Uterus (tissue), 4 donors: ENCODE data around the gene OTUD4. TPM values are rescaled to one million over a fixed set of nuclear protein-coding genes. Genes with fewer than 3 reads are reported as not detected.
A peak's percentile ranks its signal among the peaks of the same experiment; 100 is the strongest.
"Not testable (repeated sequence)": the region's sequence is repeated elsewhere in the genome, so short reads cannot be mapped to it uniquely, and the experiment has no call there.

Experiments
- DNase-seq, 2 donors: peaks; one replicate each; pipeline ENCODE4 v3.0.0-alpha.2; 2019 to 2020
- H3K27ac ChIP-seq, 2 donors: fragments of 200-600 bp; sonication (generic); 1 replicate in 1 of 2; 2 replicates in 1 of 2; pipeline ENCODE4 v1.5.1; 2016 to 2018
- H3K27me3 ChIP-seq, 2 donors: fragments of 200-600 bp; sonication (generic); one replicate each; pipeline ENCODE4 v1.5.1; 2018 to 2019; ENCODE audit warnings: control low read depth in 1 of 2
- H3K36me3 ChIP-seq, 2 donors: fragments of 200-600 bp; sonication (generic); one replicate each; pipeline ENCODE4 v1.5.1; 2019; ENCODE audit warnings: control low read depth in 1 of 2
- H3K4me1 ChIP-seq, 2 donors: fragments of 200-600 bp; sonication (generic); one replicate each; pipeline ENCODE4 v1.5.1; 2018 to 2019; ENCODE audit warnings: control low read depth in 1 of 2
- H3K4me3 ChIP-seq, 2 donors: fragments of 200-600 bp; sonication (generic); 1 replicate in 1 of 2; 2 replicates in 1 of 2; pipeline ENCODE4 v1.5.1; 2018 to 2019; ENCODE audit warnings: mild to moderate bottlenecking in 1 of 2
- H3K9me3 ChIP-seq, 2 donors: fragments of 200-600 bp; sonication (generic); one replicate each; pipeline ENCODE4 v1.5.1; 2019; ENCODE audit warnings: control low read depth in 1 of 2
- CTCF ChIP-seq, 4 experiments: fragments of 200-600 bp in 2 of 4; fragments of 450-650 bp in 2 of 4; sonication (generic) in 2 of 4; IDR thresholded peaks; one replicate each; pipeline ENCODE4 v1.5.1; 2016 to 2019; ENCODE audit warnings: antibody characterized with exemption in 4 of 4, mild to moderate bottlenecking in 2 of 4, moderate library complexity in 1 of 4
- POLR2A ChIP-seq, 2 donors: fragments of 450-650 bp; IDR thresholded peaks; one replicate each; pipeline ENCODE4 v1.6.1; 2016; ENCODE audit warnings: antibody characterized with exemption in 2 of 2, mild to moderate bottlenecking in 1 of 2, moderate library complexity in 1 of 2
- intact Hi-C: fragments of 100-400 bp; cut with DNase I; formaldehyde crosslinking; loops from one replicate; pipeline ENCODE4 v1.15.1; 2023; ENCODE audit warnings: low total_unique reads
- total RNA-seq, 4 donors: library from RNA; depleted of rRNA in 3 of 4; stranded (reverse); fragments of >200 nt in 3 of 4; gene quantifications; one replicate each; pipeline versions ENCODE4 v1.1.0 to v1.2.4, GENCODE V29; 2014 to 2023
- donor health status: DM: yes; HTN: yes; CAD: no.

OTUD4 gene
- total RNA-seq, 4 donors from 2014 or later: 12.3 to 59.5 (median 31.9) TPM

- H3K9me3 ChIP-seq: no peaks in the 10 kb centered on the region
- intact Hi-C loops: no loop called here
- no peaks in the 10 kb centered on the region for H3K27me3 ChIP-seq
- H3K4me3 ChIP-seq: no peak overlapping the region
- no peaks in the 10 kb centered on the region for H3K36me3 ChIP-seq
- no peaks in the 10 kb centered on the region for H3K4me1 ChIP-seq
- DNase-seq: no peak
- no peak overlapping the region for H3K27ac ChIP-seq
- TF ChIP-seq CTCF (IDR thresholded peaks at IDR 0.05) (no peak), POLR2A (IDR thresholded peaks at IDR 0.05) (no peak)
These were observed 25.0 kb downstream of the OTUD4 start for GRCh38 chr4:145155268-145155870.

GRCh38 chr4:145154573-145154972, 25.8 kb downstream of the OTUD4 start:
- DNase-seq: no peak
- no peak overlapping the region for H3K4me3 ChIP-seq
- H3K27ac ChIP-seq: no peak overlapping the region
- no peaks in the 10 kb centered on the region for H3K4me1 ChIP-seq
- peak in 2 of 4 experiments; percentile 20 to 31 for TF ChIP-seq CTCF (IDR thresholded peaks at IDR 0.05)
- no peak for TF ChIP-seq POLR2A (IDR thresholded peaks at IDR 0.05)
- no peaks in the 10 kb centered on the region for H3K36me3 ChIP-seq
- H3K9me3 ChIP-seq: no peaks in the 10 kb centered on the region
- intact Hi-C loops: no loop called here
- H3K27me3 ChIP-seq: no peaks in the 10 kb centered on the region

- no peak for TF ChIP-seq CTCF (IDR thresholded peaks at IDR 0.05)
- no peak for TF ChIP-seq POLR2A (IDR thresholded peaks at IDR 0.05)
- Histone ChIP-seq H3K4me3 (no peak overlapping the region), H3K27ac (no peak overlapping the region), H3K9me3 (no peaks in the 10 kb centered on the region), H3K36me3 (no peaks in the 10 kb centered on the region), H3K4me1 (no peaks in the 10 kb centered on the region), H3K27me3 (no peaks in the 10 kb centered on the region)
- intact Hi-C loops: no loop called here
- DNase-seq: no peak
These were observed 26.5 kb downstream of the OTUD4 start for GRCh38 chr4:145153904-145154298.

GRCh38 chr4:145153181-145153903, 27.0 kb downstream of the OTUD4 start:
- TF ChIP-seq POLR2A (IDR thresholded peaks at IDR 0.05) (no peak), CTCF (IDR thresholded peaks at IDR 0.05) (no peak)
- no peaks in the 10 kb centered on the region for H3K27me3 ChIP-seq
- H3K4me3 ChIP-seq: no peak overlapping the region
- no peak for DNase-seq
- H3K4me1 ChIP-seq: no peaks in the 10 kb centered on the region
- H3K9me3 ChIP-seq: no peaks in the 10 kb centered on the region
- H3K27ac ChIP-seq: no peak overlapping the region
- intact Hi-C loops: no loop called here
- no peaks in the 10 kb centered on the region for H3K36me3 ChIP-seq

GRCh38 chr4:145148980-145149379, 31.4 kb downstream of the OTUD4 start:
- no peak for DNase-seq
- no peak overlapping the region for H3K4me3 ChIP-seq
- no peaks in the 10 kb centered on the region for H3K4me1 ChIP-seq
- H3K27ac ChIP-seq: no peak overlapping the region
- no peaks in the 10 kb centered on the region for H3K9me3 ChIP-seq
- no peaks in the 10 kb centered on the region for H3K36me3 ChIP-seq
- no peak for TF ChIP-seq POLR2A (IDR thresholded peaks at IDR 0.05)
- no peak for TF ChIP-seq CTCF (IDR thresholded peaks at IDR 0.05)
- intact Hi-C loops: no loop called here
- H3K27me3 ChIP-seq: no peaks in the 10 kb centered on the region

- H3K9me3 ChIP-seq, intact Hi-C loops, DNase-seq, H3K27ac ChIP-seq, H3K36me3 ChIP-seq, H3K4me3 ChIP-seq, H3K27me3 ChIP-seq, H3K4me1 ChIP-seq: not testable (repeated sequence)
These were observed 44.2 kb downstream of the OTUD4 start for GRCh38 chr4:145136219-145136618.
